H9 (cell line): Measurements from ENCODE around the gene NAA25. TPM values are rescaled to one million over a fixed set of nuclear protein-coding genes. Genes with fewer than 3 reads are reported as not detected.

ENCODE experiments used
- DNase-seq: peaks from one replicate; pipeline ENCODE4 v3.0.0-alpha.2; 2017
- H2AFZ ChIP-seq: one replicate; pipeline ENCODE4 v1.6.1; 2013; ENCODE audit warnings: mild to moderate bottlenecking, low read length, control low read depth, moderate library complexity
- H2AK5ac ChIP-seq: 2 replicates; pipeline ENCODE4 v1.6.1; 2013; ENCODE audit warnings: low read length, control low read depth, mixed read lengths; ENCODE audit not compliant: insufficient read length
- H2BK120ac ChIP-seq: one replicate; pipeline ENCODE4 v1.6.1; 2013; ENCODE audit warnings: low read depth, mild to moderate bottlenecking, low read length, control low read depth, inconsistent platforms; ENCODE audit not compliant: poor library complexity, severe bottlenecking
- H2BK12ac ChIP-seq: 2 replicates; pipeline ENCODE4 v1.6.1; 2013; ENCODE audit warnings: low read length, control low read depth, mixed read lengths, low read depth; ENCODE audit not compliant: insufficient read length
- H2BK15ac ChIP-seq: 2 replicates; pipeline ENCODE4 v1.6.1; 2013; ENCODE audit warnings: low read depth, low read length, control low read depth
- H2BK20ac ChIP-seq: one replicate; pipeline ENCODE4 v1.6.1; 2013; ENCODE audit warnings: low read depth, mild to moderate bottlenecking, low read length, control low read depth, inconsistent platforms; ENCODE audit not compliant: poor library complexity, severe bottlenecking
- H2BK5ac ChIP-seq: 2 replicates; pipeline ENCODE4 v1.6.1; 2013; ENCODE audit warnings: low read length, control low read depth, mixed read lengths; ENCODE audit not compliant: insufficient read length
- H3K14ac ChIP-seq: 2 replicates; pipeline ENCODE4 v1.6.1; 2013; ENCODE audit warnings: low read length, control low read depth; ENCODE audit not compliant: insufficient read depth
- H3K18ac ChIP-seq: 2 replicates; pipeline ENCODE4 v1.6.1; 2013; ENCODE audit warnings: low read depth, mild to moderate bottlenecking, mixed read lengths, low read length, control low read depth; ENCODE audit not compliant: insufficient read length
- H3K23ac ChIP-seq: 2 replicates; pipeline ENCODE4 v1.6.1; 2013; ENCODE audit warnings: low read length, control low read depth, mixed read lengths, low read depth; ENCODE audit not compliant: insufficient read length
- H3K23me2 ChIP-seq: 2 replicates; pipeline ENCODE4 v1.6.1; 2013; ENCODE audit warnings: low read depth, mild to moderate bottlenecking, mixed read lengths, low read length, control low read depth; ENCODE audit not compliant: insufficient read length, poor library complexity, severe bottlenecking
- H3K27ac ChIP-seq: 2 replicates; pipeline ENCODE4 v1.5.1; 2013; ENCODE audit warnings: low read length, control low read depth, mixed read lengths, low read depth; ENCODE audit not compliant: insufficient read length
- H3K27me3 ChIP-seq: 2 replicates; pipeline ENCODE4 v1.6.1; 2013; ENCODE audit warnings: low read length, control low read depth, inconsistent platforms; ENCODE audit not compliant: insufficient read depth
- H3K4ac ChIP-seq: 2 replicates; pipeline ENCODE4 v1.6.1; 2013; ENCODE audit warnings: low read depth, mild to moderate bottlenecking, control low read depth, inconsistent platforms, low read length, moderate library complexity
- H3K4me1 ChIP-seq: 2 replicates; pipeline ENCODE4 v1.6.1; 2013; ENCODE audit warnings: low read length, control low read depth, inconsistent platforms; ENCODE audit not compliant: insufficient read depth
- H3K4me2 ChIP-seq: 2 replicates; pipeline ENCODE4 v1.6.1; 2013; ENCODE audit warnings: low read length, control low read depth, mixed read lengths; ENCODE audit not compliant: insufficient read length, insufficient read depth
- H3K56ac ChIP-seq: 2 replicates; pipeline ENCODE4 v1.6.1; 2013; ENCODE audit warnings: low read depth, mild to moderate bottlenecking, mixed read lengths, low read length, control low read depth; ENCODE audit not compliant: insufficient read length
- H3K79me1 ChIP-seq: 2 replicates; pipeline ENCODE4 v1.6.1; 2013; ENCODE audit warnings: low read depth, mild to moderate bottlenecking, moderate library complexity, low read length, control low read depth, inconsistent platforms; ENCODE audit not compliant: insufficient read depth, poor library complexity, severe bottlenecking
- H3K79me2 ChIP-seq: 2 replicates; pipeline ENCODE4 v1.6.1; 2013; ENCODE audit warnings: low read length, control low read depth, inconsistent platforms; ENCODE audit not compliant: insufficient read depth
- H3K9ac ChIP-seq: 2 replicates; pipeline ENCODE4 v1.6.1; 2013; ENCODE audit warnings: low read length, control low read depth, mixed read lengths; ENCODE audit not compliant: insufficient read length; ENCODE audit errors: extremely low read depth
- H3K9me3 ChIP-seq: one replicate; pipeline ENCODE4 v1.6.1; 2013; ENCODE audit warnings: low read depth, low read length, inconsistent platforms; ENCODE audit not compliant: control insufficient read depth
- H3T11ph ChIP-seq: one replicate; pipeline ENCODE4 v1.6.1; 2013; ENCODE audit warnings: mild to moderate bottlenecking, low read length, control low read depth, inconsistent platforms
- H4K20me1 ChIP-seq: one replicate; pipeline ENCODE4 v1.6.1; 2013; ENCODE audit not compliant: control insufficient read depth, insufficient read length, insufficient read depth
- H4K5ac ChIP-seq: 2 replicates; pipeline ENCODE4 v1.6.1; 2013; ENCODE audit warnings: low read depth, mild to moderate bottlenecking, mixed read lengths, low read length, control low read depth; ENCODE audit not compliant: insufficient read length
- H4K8ac ChIP-seq: replicated peaks from 2 replicates; pipeline ENCODE4 v1.6.1; 2013; ENCODE audit warnings: low read length, control low read depth, mixed read lengths, low read depth; ENCODE audit not compliant: insufficient read length
- H4K91ac ChIP-seq: 2 replicates; pipeline ENCODE4 v1.6.1; 2013; ENCODE audit warnings: low read depth, mild to moderate bottlenecking, moderate library complexity, mixed read lengths, low read length, control low read depth; ENCODE audit not compliant: insufficient read length
- H3K27ac Mint-ChIP-seq, 3 experiments: 2 replicates in 2 of 3; 3 replicates in 1 of 3; pipeline ENCODE4 v1.8.0; 2020 to 2021; ENCODE audit warnings: mixed read lengths in 3 of 3, mild to moderate bottlenecking in 1 of 3, moderate library complexity in 1 of 3
- H3K27me3 Mint-ChIP-seq: 2 replicates; pipeline ENCODE4 v1.8.0; 2021; ENCODE audit warnings: low read depth, mild to moderate bottlenecking, moderate library complexity, mixed read lengths
- H3K36me3 Mint-ChIP-seq, 3 experiments: 2 replicates in 2 of 3; 3 replicates in 1 of 3; pipeline ENCODE4 v1.8.0; 2020 to 2021; ENCODE audit warnings: low read depth in 3 of 3, mixed read lengths in 3 of 3; ENCODE audit not compliant: insufficient read depth in 1 of 3
- H3K4me1 Mint-ChIP-seq, 2 experiments: 2 replicates each; pipeline ENCODE4 v1.8.0; 2020; ENCODE audit warnings: mixed read lengths in 2 of 2
- H3K4me3 Mint-ChIP-seq, 2 experiments: 2 replicates in 1 of 2; 3 replicates in 1 of 2; pipeline ENCODE4 v1.8.0; 2020 to 2021; ENCODE audit warnings: mild to moderate bottlenecking in 2 of 2, mixed read lengths in 2 of 2, moderate library complexity in 1 of 2
- H3K9me3 Mint-ChIP-seq, 2 experiments: 2 replicates in 1 of 2; 3 replicates in 1 of 2; pipeline ENCODE4 v1.8.0; 2020; ENCODE audit warnings: mild to moderate bottlenecking in 2 of 2, mixed read lengths in 2 of 2, moderate library complexity in 1 of 2
- CTCF ChIP-seq: fragments of 200-600 bp; sonication (generic); conservative IDR thresholded peaks from 3 replicates; pipeline ENCODE4 v1.8.0; 2021; ENCODE audit warnings: antibody characterized with exemption, mild to moderate bottlenecking
- WGBS: extraction: QIAGEN DNeasy Blood & Tissue Kit; methylation state at CpG from one replicate; pipeline ENCODE4 v1.1.7; 2013; ENCODE audit warnings: missing lambda C conversion rate, low lambda C conversion rate, mixed read lengths; ENCODE audit not compliant: insufficient read length; ENCODE audit errors: extremely low coverage; 5-methylcytosine and 5-hydroxymethylcytosine counted together
- total RNA-seq: library from RNA; stranded (reverse); gene quantifications from 2 replicates; pipeline ENCODE4 v1.2.1, GENCODE V29; 2021

NAA25 gene
- total RNA-seq, 1 experiment from 2014 or later = 57.1 TPM

- H2AFZ ChIP-seq = no peak overlapping the region
- H3K4me2 ChIP-seq = no peak overlapping the region
- H3K27ac Mint-ChIP-seq = peak overlapping the region in 2 of 3 experiments; percentile 5 to 83; a peak in 6 of 7 replicates
Observed at GRCh38 chr12:112005419-112006395, 102.9 kb downstream of the NAA25 start.

More at GRCh38 chr12:112005419-112006395, 102.9 kb downstream of the NAA25 start:
- no peak overlapping the region for H2BK5ac ChIP-seq
- no peak overlapping the region for H4K91ac ChIP-seq
- H3K27me3 Mint-ChIP-seq = no peaks in the 10 kb centered on the region
- peak overlapping the region in 1 of 2 experiments; percentile 20; a peak in 1 of 5 replicates for H3K4me3 Mint-ChIP-seq
- peaks cover 16 to 19% of the 10 kb centered on the region in 2 experiments for H3K4me1 Mint-ChIP-seq
- H3K56ac ChIP-seq = no peak overlapping the region
- no peak overlapping the region for H3K9ac ChIP-seq
- no peaks in the 10 kb centered on the region for H3K27me3 ChIP-seq
- no peak overlapping the region for H2BK120ac ChIP-seq
- no peaks in the 10 kb centered on the region for H3K9me3 Mint-ChIP-seq
- no peak overlapping the region for H3K23ac ChIP-seq
- no peak overlapping the region for H4K8ac ChIP-seq
- no peak overlapping the region for H3T11ph ChIP-seq
- no peaks in the 10 kb centered on the region for H3K9me3 ChIP-seq
- no peak for TF ChIP-seq CTCF
- H2AK5ac ChIP-seq = no peak overlapping the region
- no peaks in the 10 kb centered on the region for H3K4me1 ChIP-seq
- no peak overlapping the region for H3K27ac ChIP-seq
- H4K5ac ChIP-seq = no peak overlapping the region
- no peaks in the 10 kb centered on the region for H3K23me2 ChIP-seq
- no peak overlapping the region for H3K14ac ChIP-seq
- peaks cover 0 to 7% (median 4%) of the 10 kb centered on the region in 3 experiments; a peak in 5 of 7 replicates for H3K36me3 Mint-ChIP-seq
- H2BK20ac ChIP-seq = no peak overlapping the region
- no peak overlapping the region for H2BK12ac ChIP-seq
- H2BK15ac ChIP-seq = no peak overlapping the region
- peak; percentile 88 for DNase-seq
- no peak overlapping the region for H3K4ac ChIP-seq
- no peaks in the 10 kb centered on the region for H3K79me2 ChIP-seq
- WGBS = no CpG with 5 or more reads among the region's 6 CpGs
- no peak overlapping the region for H3K18ac ChIP-seq
- no peaks in the 10 kb centered on the region for H4K20me1 ChIP-seq
- no peaks in the 10 kb centered on the region for H3K79me1 ChIP-seq
